GM18526 (cell line): Measurements from ENCODE around the gene BCR.

ENCODE experiments used
- POLR2A ChIP-seq: IDR thresholded peaks from 3 replicates; pipeline ENCODE4 v1.6.1; 2011; ENCODE audit not compliant: insufficient read length; ENCODE audit errors: extremely low read depth

BCR gene

GRCh38 chr22:23146478-23147205 is 33.7 kb upstream of the BCR start:
- no peak for TF ChIP-seq POLR2A

GRCh38 chr22:23147617-23148387 is 32.5 kb upstream of the BCR start:
- no peak for TF ChIP-seq POLR2A

GRCh38 chr22:23149743-23150238 is 30.5 kb upstream of the BCR start:
- TF ChIP-seq POLR2A = no peak

GRCh38 chr22:23150762-23151161 is 29.5 kb upstream of the BCR start:
- TF ChIP-seq POLR2A = no peak

GRCh38 chr22:23151827-23152226 is 28.5 kb upstream of the BCR start:
- TF ChIP-seq POLR2A = no peak

GRCh38 chr22:23152238-23153114 is 27.8 kb upstream of the BCR start:
- TF ChIP-seq POLR2A = no peak

- TF ChIP-seq POLR2A = no peak
Observed at GRCh38 chr22:23153994-23154393, 26.3 kb upstream of the BCR start.

- no peak for TF ChIP-seq POLR2A
Observed at GRCh38 chr22:23154461-23154860, 25.8 kb upstream of the BCR start.

- no peak for TF ChIP-seq POLR2A
Observed at GRCh38 chr22:23155143-23155542, 25.2 kb upstream of the BCR start.

GRCh38 chr22:23155831-23156230 is 24.5 kb upstream of the BCR start:
- TF ChIP-seq POLR2A = no peak

- TF ChIP-seq POLR2A = no peak
Observed at GRCh38 chr22:23156286-23156685, 24.0 kb upstream of the BCR start.

- TF ChIP-seq POLR2A = no peak
Observed at GRCh38 chr22:23157560-23158515, 22.5 kb upstream of the BCR start.

GRCh38 chr22:23158516-23159290 is 21.6 kb upstream of the BCR start:
- TF ChIP-seq POLR2A = no peak

- no peak for TF ChIP-seq POLR2A
Observed at GRCh38 chr22:23159291-23159630, 21.0 kb upstream of the BCR start.
